Epithelial cell of esophagus (primary cell): ENCODE results near the gene COG4.
"Not testable (repeated sequence)": the region's sequence is repeated elsewhere in the genome, so short reads cannot be mapped to it uniquely, and the experiment has no call there.

Experiments
- DNase-seq: peaks from one replicate; pipeline ENCODE4 v3.0.0; 2010; ENCODE audit warnings: low read depth
- H3K4me3 ChIP-seq: 2 replicates; pipeline ENCODE4 v1.5.1; 2011; ENCODE audit warnings: mild to moderate bottlenecking, low read length, control low read depth
- TF ChIP-seq, protein P1 (sequence below): IDR thresholded peaks from 2 replicates; pipeline ENCODE4 v1.5.1; 2011; ENCODE audit warnings: low read depth, mild to moderate bottlenecking, low read length, control low read depth, inconsistent platforms; ENCODE audit not compliant: insufficient read depth; ENCODE audit errors: missing control alignments

The COG4 gene

DNA sequence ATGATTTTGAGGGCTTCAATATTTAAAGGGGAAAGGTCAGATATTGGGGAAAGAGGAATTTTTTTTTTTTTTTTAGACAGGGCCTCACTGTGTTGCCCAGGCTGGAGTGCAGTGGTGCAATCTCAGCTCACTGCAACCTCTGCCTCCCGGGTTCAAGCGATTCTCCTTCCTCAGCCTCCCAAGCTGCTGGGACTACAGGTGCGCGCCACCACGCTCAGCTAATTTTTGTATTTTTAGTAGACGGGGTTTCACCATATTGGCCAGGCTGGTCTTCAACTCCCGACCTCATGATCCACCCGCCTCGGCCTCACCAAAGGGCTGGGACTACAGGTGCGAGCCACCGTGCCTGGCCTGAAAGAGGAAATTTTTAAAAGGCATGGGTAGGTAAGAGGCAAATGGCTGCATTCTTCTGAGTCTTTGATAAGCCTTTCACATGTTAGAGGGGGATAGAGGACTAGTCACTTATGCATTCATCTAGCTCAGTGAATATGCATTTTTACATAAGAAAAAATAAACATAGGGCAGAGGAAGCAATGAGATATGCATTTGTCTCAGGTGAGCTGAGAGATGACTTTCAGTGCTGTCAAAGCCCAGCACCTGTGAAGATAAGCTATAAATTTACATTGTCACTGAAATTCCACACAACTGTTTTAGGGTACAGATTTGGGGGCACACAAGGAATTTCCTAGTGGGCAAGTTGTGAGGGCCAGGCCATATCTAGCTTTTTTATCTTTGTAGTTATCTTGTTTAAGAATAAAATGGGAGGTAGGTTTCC lies 70.0 kb downstream of the COG4 start:
- H3K4me3 ChIP-seq = peak overlapping the region; percentile 84
- DNase-seq = no peak
- TF ChIP-seq, protein P1, sequence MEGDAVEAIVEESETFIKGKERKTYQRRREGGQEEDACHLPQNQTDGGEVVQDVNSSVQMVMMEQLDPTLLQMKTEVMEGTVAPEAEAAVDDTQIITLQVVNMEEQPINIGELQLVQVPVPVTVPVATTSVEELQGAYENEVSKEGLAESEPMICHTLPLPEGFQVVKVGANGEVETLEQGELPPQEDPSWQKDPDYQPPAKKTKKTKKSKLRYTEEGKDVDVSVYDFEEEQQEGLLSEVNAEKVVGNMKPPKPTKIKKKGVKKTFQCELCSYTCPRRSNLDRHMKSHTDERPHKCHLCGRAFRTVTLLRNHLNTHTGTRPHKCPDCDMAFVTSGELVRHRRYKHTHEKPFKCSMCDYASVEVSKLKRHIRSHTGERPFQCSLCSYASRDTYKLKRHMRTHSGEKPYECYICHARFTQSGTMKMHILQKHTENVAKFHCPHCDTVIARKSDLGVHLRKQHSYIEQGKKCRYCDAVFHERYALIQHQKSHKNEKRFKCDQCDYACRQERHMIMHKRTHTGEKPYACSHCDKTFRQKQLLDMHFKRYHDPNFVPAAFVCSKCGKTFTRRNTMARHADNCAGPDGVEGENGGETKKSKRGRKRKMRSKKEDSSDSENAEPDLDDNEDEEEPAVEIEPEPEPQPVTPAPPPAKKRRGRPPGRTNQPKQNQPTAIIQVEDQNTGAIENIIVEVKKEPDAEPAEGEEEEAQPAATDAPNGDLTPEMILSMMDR = no peak

- not testable (repeated sequence) for H3K4me3 ChIP-seq, DNase-seq
Observed at GRCh38 chr16:70451004-70451340, 72.4 kb downstream of the COG4 start.

DNA sequence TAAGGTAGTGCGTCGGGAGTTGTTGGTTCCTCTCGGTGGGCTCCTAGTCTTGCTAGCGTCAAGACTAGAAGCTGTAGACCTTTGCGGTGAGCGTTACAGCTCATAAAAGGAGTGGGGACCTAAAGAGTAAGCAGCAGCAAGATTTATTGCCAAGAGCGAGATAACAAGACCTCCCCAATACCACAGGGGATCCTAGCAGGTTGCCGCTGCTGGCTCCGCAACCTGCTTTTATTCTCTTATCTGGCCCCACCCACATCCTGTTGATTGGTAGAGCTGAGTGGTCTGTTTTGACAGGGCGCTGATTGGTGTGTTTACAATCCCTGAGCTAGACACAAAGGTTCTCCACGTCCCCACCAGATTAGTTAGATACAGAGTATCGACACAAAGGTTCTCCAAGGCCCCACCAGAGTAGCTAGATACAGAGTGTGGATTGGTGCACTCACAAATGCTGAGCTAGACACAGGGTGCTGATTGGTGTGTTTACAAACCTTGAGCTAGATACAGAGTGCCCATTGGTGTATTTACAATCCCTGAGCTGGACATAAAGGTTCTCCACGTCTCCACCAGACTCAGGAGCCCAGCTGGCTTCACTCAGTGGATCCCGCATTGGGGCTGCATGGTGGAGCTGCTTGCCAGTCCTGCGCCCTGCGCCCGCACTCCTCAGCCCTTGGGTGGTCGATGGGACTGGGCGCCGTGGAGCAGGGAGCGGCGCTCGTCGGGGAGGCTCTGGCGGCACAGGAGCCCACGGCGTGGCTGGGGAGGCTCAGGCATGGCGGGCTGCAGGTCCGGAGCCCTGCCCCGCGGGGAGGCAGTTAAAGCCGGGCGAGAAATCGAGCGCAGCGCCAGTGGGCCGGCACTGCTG lies 73.0 kb downstream of the COG4 start:
- DNase-seq, H3K4me3 ChIP-seq: not testable (repeated sequence)

DNA sequence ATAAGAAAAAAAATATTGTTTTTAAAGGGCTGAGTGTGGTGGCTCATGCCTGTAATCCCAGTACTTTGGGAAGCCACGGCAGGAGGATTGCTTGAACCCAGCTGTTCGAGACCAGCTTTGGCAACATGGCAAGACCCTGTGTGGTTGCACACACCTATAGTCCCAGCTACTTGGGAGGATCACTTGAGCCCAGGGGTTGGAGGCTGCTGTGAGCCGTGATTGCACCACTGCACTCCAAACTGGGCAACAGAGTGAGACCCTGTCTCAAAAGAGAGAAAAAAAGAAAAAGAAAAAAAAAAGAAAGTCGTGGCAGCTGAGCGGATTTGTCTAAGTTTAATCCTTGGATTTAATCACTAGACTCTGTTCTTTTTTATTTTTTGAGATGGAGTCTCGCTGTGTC lies 75.3 kb downstream of the COG4 start:
- no peak overlapping the region for H3K4me3 ChIP-seq
- DNase-seq = no peak
- TF ChIP-seq, protein P1 = no peak

- no peak overlapping the region for H3K4me3 ChIP-seq
- no peak for DNase-seq
- TF ChIP-seq, protein P1 = no peak
Observed at GRCh38 chr16:70444249-70445063, 78.9 kb downstream of the COG4 start.

GRCh38 chr16:70442344-70442743 lies 81.0 kb downstream of the COG4 start:
- DNase-seq = no peak
- H3K4me3 ChIP-seq = no peak overlapping the region
- TF ChIP-seq, protein P1 = no peak

- H3K4me3 ChIP-seq = no peak overlapping the region
- no peak for DNase-seq
- TF ChIP-seq, protein P1 = no peak
Observed at GRCh38 chr16:70441406-70441990, 81.9 kb downstream of the COG4 start.
